Measurements from ENCODE around the gene PIGH. TPM values are rescaled to one million over a fixed set of nuclear protein-coding genes. Genes with fewer than 3 reads are reported as not detected.

PIGH gene
- total RNA-seq, 1 experiment from 2014 or later, result 9.4 TPM

GRCh38 chr14:67569011-67569650 lies 30.9 kb downstream of the PIGH start:
- Histone ChIP-seq H2AK5ac (ENCODE audit: insufficient read length, low read length) (no peak overlapping the region), H3K18ac (ENCODE audit: insufficient read length, low read depth, low read length) (no peak overlapping the region), H3K9ac (ENCODE audit: extremely low read depth, insufficient read length, low read length) (no peak overlapping the region), H2AFZ (ENCODE audit: low read length) (no peak overlapping the region), H3K4me1 (ENCODE audit: insufficient read depth, low read length) (no peaks in the 10 kb centered on the region), H3K79me1 (ENCODE audit: insufficient read depth, low read depth, low read length, poor library complexity, severe bottlenecking) (no peaks in the 10 kb centered on the region), H4K8ac (replicated peaks; ENCODE audit: insufficient read length, low read depth, low read length) (no peak overlapping the region), H2BK15ac (ENCODE audit: low read depth, low read length) (no peak overlapping the region), H2BK12ac (ENCODE audit: insufficient read length, low read depth, low read length) (no peak overlapping the region), H3K4me2 (ENCODE audit: insufficient read depth, insufficient read length, low read length) (no peak overlapping the region), H3K23me2 (ENCODE audit: insufficient read length, low read depth, low read length, poor library complexity, severe bottlenecking) (no peaks in the 10 kb centered on the region), H3T11ph (ENCODE audit: low read length) (no peak overlapping the region), H3K23ac (ENCODE audit: insufficient read length, low read depth, low read length) (no peak overlapping the region), H3K27me3 (ENCODE audit: insufficient read depth, low read length) (no peaks in the 10 kb centered on the region), H3K56ac (ENCODE audit: insufficient read length, low read depth, low read length) (no peak overlapping the region), H3K14ac (ENCODE audit: insufficient read depth, low read length) (no peak overlapping the region), H3K4ac (ENCODE audit: low read depth, low read length) (no peak overlapping the region), H2BK5ac (ENCODE audit: insufficient read length, low read length) (no peak overlapping the region), H3K27ac (ENCODE audit: insufficient read length, low read depth, low read length) (no peak overlapping the region), H2BK120ac (ENCODE audit: low read depth, low read length, poor library complexity, severe bottlenecking) (no peak overlapping the region), H3K9me3 (ENCODE audit: control insufficient read depth, low read depth, low read length) (no peaks in the 10 kb centered on the region), H4K20me1 (ENCODE audit: control insufficient read depth, insufficient read depth, insufficient read length) (no peaks in the 10 kb centered on the region), H2BK20ac (ENCODE audit: low read depth, low read length, poor library complexity, severe bottlenecking) (no peak overlapping the region), H4K91ac (ENCODE audit: insufficient read length, low read depth, low read length) (no peak overlapping the region), H3K79me2 (ENCODE audit: insufficient read depth, low read length) (no peaks in the 10 kb centered on the region), H4K5ac (ENCODE audit: insufficient read length, low read depth, low read length) (no peak overlapping the region)
- H3K4me1 Mint-ChIP-seq, result peaks cover 18 to 25% of the 10 kb centered on the region in 2 experiments
- H3K36me3 Mint-ChIP-seq (ENCODE audit: insufficient read depth in 1 of 3, low read depth in 3 of 3), result peaks cover 3 to 17% (median 5%) of the 10 kb centered on the region in 3 experiments; a peak in 6 of 7 replicates
- WGBS (ENCODE audit: extremely low coverage, insufficient read length, low lambda C conversion rate), result no CpG with 5 or more reads among the region's 11 CpGs
- no peak overlapping the region for H3K4me3 Mint-ChIP-seq
- TF ChIP-seq, protein P1, sequence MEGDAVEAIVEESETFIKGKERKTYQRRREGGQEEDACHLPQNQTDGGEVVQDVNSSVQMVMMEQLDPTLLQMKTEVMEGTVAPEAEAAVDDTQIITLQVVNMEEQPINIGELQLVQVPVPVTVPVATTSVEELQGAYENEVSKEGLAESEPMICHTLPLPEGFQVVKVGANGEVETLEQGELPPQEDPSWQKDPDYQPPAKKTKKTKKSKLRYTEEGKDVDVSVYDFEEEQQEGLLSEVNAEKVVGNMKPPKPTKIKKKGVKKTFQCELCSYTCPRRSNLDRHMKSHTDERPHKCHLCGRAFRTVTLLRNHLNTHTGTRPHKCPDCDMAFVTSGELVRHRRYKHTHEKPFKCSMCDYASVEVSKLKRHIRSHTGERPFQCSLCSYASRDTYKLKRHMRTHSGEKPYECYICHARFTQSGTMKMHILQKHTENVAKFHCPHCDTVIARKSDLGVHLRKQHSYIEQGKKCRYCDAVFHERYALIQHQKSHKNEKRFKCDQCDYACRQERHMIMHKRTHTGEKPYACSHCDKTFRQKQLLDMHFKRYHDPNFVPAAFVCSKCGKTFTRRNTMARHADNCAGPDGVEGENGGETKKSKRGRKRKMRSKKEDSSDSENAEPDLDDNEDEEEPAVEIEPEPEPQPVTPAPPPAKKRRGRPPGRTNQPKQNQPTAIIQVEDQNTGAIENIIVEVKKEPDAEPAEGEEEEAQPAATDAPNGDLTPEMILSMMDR (conservative IDR thresholded peaks at IDR 0.05), result no peak
- H3K27ac Mint-ChIP-seq, result peak overlapping the region in 1 of 3 experiments; percentile 49; a peak in 1 of 7 replicates
- H3K9me3 Mint-ChIP-seq, result no peaks in the 10 kb centered on the region
- peak; percentile 57 for DNase-seq
- no peaks in the 10 kb centered on the region for H3K27me3 Mint-ChIP-seq (ENCODE audit: low read depth)
